NCI-H345 (cell line): Measurements from ENCODE around the gene CLIP3.
A peak's percentile ranks its signal among the peaks of the same experiment; 100 is the strongest.
"Not testable (repeated sequence)": the region's sequence is repeated elsewhere in the genome, so short reads cannot be mapped to it uniquely, and the experiment has no call there.

Experiments used
- DNase-seq: peaks from one replicate; lab custom pipeline; 2025; lab: John Stamatoyannopoulos, UW

CLIP3 gene

DNA sequence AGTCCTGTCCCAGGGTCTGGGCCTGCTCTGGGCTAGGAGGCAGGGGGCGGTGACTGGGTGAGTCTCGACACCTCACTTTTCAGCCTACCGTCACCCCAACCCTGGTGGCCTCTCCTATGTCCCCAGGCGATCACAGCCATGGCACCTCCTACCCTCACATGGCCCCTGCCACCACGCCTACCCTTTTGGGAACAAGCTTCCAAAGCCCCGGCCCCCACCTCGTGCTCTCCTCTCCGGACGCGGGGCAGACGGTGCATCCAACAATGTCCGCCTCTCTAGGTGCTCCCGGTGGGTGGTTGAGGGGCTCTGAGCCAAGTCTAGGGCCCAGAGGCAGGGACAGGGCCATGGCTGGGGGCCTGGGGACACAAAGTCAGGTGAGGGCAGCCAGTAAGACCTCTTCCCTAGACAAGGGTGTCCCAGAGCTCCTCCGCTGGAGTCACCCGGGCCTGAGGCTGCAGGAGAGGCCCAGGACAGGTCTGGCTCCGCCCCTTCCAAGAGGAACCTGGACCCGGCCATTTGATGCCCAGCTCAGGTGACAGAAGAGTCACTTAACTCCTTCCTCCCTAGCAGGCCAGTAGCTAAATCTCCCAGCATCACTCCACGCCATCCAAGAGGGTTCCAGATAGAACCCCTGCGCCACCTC, 24.2 kb downstream of the CLIP3 start, which contains the start of gene SYNE4:
Gene SYNE4, minus strand, starts transcription at position 478 of the 643 bp plus-strand sequence. Its CDS starts 132 bp downstream, at position 346.
- peak; percentile 42 for DNase-seq

DNA sequence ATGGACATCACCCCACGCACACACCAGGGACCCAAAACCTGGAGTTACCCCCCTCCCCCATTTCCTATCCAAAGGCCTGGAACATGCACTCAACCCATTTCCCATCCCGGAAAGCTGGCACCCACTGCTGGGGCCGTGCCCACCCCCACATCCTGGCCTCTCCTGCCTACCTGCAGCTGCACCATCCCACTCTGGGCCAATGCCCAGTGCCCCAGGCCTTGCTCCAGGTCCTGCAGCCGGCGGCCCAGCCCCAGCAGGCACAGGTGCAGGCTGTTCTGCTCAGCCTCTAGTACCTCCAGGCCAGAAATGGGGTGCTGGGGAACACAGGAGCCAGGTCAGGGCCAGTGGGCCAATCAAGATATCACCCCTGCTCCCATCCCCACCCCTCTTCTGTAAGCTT, 25.7 kb downstream of the CLIP3 start:
- no peak for DNase-seq

DNA sequence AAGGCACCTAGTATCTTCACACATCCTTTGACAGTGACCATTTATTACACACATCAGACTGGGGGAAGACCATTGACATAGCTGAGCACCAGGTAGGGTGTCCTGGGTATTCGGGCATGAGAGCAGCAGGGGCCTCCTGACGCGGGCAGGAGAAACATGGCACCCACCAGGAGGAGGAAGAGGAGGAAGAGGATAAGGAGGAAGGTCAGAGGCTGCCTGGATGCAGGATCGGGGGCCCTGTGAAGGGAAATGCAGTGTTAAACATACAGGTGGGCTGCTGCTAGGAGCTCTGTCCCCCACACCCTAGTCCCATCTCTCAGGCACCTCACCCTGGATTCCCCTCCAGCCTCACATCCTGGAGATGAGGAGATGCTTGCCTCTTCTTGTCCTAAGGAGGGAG, 29.4 kb downstream of the CLIP3 start:
- DNase-seq: no peak

DNA sequence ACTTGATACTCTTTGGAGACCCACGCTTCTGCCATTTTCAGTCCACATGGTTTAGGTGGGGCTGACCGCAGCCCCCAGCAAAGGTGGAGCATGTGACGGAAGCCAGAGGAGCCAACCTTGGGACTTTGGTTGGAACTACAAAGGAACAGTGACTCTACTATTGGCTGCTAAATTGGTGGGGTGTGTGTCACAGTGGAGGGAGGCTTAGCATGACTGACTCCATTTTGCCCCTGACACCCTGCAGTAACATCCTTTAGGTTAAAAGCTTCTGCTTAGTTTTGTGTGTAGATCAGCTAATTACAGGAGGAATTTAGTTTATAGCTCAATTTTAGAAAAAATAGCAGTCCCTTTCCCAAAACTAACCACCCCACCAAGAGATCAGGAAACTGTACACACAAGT, 31.1 kb downstream of the CLIP3 start:
- DNase-seq: no peak

DNA sequence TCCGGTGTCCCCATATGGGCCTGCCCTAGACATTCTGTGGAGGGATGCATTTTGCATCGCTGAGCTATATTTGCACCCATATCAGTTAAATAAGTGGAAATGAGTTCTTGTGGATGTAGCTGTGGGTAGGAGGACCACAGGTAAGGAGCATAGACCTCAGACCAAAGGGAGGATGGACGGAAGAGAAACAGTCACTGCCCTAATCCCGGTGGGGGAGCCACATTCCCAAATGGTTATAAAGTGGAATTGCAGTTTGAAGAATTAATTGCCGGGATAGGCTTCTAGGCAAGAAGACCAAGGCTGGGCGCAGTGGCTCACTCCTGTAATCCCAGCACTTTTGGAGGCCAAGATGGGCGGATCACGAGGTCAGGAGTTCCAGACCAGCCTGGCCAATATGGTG, 35.9 kb downstream of the CLIP3 start:
- no peak for DNase-seq

DNA sequence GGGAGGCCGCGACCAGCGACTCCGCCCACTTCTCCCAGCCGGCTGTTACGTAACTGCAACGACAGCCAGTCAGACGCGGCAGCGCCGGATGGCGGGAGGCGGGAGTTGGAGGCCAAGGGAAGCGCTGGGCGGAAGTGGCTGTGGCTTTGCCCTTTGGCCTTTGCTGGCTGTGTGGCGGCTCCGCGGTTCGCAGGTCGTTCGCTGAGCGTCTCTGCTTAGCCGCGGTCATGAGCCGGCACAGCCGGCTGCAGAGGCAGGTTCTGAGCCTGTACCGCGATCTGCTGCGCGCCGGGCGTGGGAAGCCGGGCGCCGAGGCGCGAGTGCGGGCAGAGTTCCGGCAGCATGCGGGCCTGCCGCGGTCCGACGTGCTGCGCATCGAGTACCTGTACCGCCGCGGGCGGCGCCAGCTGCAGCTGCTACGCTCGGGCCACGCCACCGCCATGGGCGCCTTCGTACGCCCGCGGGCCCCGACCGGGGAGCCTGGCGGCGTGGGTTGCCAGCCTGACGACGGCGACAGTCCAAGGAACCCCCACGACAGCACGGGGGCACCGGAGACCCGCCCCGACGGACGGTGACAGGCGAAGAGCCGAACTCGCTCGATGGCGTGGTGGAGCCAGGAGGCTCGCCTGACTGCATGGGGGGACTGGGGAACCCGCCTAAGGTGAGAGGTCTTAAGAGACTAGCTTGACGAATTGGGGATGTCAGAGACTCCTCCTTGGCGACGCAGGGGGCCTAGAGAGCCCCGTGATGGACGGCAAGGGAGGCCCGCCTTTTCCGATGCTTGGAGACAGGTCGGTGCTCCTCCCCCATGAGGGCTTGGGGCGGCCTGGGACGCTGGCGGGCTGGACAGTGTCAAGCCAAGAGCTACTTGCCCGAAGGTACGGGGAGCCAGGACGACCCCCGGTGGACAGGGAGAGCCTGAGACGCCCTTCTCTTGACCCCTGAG, 37.4 kb downstream of the CLIP3 start, which contains the start of gene SDHAF1:
Gene SDHAF1, plus strand, starts transcription at position 141 of the 946 bp plus-strand sequence. Its CDS starts 87 bp downstream, at position 228.
- DNase-seq: peak; percentile 99

DNA sequence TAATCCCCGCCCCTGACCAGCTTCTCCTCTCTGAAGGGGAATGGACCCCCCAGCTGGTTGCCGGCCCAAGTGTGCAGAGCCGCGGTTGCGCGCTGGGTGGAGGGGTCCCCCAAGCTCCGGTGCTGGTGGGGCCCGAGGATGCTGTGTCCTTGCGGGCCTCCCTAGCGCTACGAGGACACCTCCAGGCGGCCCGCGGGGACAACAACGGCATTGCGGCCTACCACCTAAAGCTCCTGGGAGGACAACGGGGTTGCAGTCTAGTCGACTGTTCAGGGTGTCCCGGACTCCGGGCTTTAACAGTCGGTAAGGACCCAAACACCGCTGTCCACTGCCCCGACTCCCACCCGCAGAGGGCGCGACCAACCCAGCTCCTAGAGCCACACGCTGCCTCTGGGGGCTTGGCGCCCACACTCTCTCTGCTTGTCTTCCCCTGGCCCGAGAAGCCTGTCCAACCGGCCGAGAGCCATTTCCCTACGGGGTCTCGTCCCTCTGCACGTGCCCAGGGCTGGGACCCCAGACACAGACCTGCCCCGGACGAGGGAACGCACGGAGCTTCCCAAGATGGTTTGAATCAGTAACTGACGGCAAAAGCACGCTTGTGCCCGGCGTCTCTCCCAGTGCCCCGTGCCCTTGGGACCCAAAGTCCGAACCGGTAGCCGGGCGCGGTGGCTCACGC, 38.6 kb downstream of the CLIP3 start:
- no peak for DNase-seq

DNA sequence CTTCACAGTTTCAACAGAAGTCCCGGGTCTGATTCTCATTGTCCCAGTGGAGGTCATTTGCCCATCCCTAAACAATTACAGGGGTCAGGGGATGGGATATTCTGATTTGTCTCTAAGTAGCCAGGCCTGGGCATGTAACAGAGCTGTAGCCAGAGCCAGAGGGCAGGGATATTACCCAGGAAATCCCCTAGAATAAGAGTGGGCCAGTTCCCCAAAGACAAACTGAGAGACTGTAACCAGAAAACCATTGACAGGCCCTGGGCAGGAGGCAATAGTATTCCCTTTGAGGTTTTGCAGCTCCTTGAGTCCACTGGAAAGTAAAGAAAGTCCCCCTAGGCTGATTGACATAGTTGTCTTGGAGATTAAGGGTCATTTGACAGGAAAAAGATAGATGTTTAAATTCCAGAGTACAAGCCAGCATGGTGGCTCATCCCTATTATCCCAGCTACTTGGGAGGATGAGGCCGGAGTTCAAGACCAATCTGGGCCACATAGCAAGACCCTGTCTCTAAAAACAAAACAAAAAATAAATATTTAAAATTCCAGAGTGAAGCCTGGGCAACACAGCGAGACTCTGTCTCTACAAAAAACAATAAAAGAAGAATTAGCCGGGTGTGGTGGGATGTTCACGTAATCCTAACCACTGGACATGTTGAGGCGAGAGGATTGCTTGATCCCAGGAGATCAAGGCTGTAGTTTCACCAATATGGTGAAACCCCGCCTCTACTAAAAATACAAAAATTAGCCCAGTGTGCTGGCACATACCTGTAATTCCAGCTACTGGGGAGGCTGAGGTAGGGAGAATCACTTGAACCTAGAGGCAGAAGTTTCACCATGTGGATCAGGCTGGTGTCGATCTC, 39.5 kb downstream of the CLIP3 start:
- no peak for DNase-seq

DNA sequence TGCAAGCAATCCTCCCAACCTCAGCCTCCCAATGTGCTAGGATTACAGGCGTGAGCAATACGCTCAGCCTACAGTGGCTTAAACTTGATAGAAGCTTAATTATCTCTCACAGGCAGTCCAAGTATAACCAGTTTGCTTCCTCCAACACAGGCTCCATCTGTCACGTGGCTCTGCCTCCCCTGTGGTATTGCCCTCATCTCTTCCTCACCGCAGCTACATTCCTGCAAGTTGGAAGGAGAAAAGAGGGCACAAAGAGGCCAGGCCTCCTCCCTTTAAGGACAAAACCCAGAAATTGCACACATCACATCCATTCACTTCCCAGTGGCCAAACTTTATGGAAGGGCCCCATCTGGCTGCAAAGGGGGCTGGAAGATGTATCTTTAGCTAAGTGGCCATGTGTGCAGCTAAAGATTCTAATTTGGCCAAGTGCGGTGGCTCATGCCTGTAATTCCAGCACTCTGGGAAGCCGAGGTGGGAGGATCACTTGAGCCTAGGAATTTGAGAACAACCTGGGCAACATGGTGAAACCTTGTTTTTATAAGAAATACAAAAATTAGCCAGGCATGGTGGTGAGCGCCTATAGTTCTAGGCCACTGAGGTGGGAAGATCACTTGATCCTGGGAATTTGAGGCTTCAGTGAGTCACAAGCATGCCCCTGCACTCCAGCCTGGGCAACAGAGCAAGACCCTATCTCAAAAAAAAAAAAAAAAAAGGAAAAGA, 40.8 kb downstream of the CLIP3 start:
- DNase-seq: no peak

DNA sequence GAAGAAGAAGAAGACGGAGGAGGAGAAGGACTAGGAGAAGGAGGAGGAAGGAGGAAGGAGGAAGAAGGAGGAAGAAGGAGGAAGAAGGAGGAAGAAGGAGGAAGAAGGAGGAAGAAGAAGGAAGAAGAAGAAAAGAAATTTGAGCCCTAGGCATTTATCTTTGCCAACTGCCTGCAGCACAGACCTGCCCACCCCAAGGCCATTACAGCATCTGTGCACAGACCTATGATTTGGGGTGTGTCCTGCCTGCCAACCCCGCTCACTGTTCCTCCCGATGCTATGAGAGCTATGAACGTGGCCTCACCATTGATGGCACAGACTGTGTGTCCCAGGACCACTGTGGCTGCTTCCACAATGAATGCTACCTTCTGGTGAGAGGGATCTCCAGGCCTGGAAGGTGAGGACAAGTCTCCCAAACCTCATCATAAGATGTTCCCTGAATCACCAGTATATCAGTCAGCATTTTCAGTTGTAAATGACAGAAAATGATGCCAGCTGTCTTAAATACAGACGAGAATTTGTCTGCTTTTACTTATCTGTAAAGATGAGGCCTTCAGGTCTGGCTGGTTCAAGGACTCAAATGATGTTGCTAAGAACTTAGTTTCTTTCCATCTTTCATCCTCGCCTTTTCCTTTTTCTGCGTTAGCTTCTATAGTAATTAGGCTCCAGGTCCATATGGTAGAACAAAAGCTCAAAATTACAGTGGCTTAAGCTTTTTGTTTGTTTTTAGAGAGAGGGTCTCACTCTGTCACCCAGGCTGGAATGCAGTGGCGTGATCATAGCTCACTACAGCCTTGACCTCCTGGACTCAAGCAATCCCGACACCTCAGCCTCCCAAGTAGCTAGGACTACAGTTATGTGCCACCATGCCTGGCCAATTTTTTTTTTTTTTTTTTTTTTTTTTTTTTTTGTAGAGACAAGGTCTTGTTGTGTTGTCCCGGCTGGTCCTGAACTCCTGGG, 41.6 kb downstream of the CLIP3 start:
- DNase-seq: no peak

DNA sequence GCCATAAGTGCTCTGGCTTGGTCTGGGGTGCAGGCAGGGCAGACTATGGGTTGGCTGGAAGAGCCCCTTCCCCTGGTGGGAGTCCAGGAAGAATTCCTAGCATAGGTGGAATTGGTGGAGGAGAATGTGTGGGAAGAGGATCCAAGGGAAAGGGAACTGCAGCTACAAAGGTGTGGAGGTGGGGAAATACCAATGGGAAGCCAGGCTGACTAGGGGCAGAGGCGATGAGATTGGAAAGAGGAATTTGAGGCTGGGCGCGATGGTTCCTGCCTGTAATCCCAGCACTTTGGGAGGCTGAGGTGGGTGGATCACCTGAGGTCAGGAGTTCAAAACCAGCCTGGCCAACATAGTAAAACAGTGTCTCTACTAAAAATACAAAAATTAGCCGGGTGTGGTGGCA, 42.5 kb downstream of the CLIP3 start:
- DNase-seq: no peak

DNA sequence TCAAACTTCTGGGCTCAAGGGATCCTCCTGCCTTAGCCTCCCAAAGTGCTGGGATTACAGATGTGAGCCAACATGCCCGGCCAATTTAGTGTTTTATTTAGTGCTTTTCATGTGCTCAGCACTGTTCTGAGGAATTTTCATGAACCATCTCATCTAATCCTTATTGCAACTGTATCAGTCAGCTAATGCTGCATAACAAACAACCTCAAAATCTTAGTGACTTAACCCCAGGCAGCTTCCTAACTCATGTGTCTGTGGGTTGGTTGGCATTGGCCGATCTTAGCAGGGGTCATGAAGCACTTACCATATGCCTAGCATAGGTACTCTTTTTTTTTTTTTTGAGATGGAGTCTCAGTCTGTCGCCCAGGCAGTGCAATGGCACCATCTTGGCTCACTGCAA, 43.8 kb downstream of the CLIP3 start:
- no peak for DNase-seq

DNA sequence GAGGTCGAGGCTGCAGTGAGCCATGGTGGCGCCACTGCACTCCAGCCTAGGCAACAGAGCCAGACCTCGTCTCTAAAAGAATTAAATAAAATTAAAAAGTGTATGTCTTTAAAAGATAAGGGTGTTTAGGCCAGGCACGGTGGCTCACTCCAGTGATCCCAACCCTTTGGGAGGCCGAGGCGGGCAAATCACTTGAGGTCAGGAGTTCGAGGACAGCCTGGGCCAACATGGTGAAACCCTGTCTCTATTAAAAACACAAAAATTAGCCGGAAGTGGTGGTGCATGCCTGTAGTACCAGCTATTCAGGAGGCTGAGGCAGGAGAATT, 45.1 kb downstream of the CLIP3 start:
- DNase-seq: no peak

DNA sequence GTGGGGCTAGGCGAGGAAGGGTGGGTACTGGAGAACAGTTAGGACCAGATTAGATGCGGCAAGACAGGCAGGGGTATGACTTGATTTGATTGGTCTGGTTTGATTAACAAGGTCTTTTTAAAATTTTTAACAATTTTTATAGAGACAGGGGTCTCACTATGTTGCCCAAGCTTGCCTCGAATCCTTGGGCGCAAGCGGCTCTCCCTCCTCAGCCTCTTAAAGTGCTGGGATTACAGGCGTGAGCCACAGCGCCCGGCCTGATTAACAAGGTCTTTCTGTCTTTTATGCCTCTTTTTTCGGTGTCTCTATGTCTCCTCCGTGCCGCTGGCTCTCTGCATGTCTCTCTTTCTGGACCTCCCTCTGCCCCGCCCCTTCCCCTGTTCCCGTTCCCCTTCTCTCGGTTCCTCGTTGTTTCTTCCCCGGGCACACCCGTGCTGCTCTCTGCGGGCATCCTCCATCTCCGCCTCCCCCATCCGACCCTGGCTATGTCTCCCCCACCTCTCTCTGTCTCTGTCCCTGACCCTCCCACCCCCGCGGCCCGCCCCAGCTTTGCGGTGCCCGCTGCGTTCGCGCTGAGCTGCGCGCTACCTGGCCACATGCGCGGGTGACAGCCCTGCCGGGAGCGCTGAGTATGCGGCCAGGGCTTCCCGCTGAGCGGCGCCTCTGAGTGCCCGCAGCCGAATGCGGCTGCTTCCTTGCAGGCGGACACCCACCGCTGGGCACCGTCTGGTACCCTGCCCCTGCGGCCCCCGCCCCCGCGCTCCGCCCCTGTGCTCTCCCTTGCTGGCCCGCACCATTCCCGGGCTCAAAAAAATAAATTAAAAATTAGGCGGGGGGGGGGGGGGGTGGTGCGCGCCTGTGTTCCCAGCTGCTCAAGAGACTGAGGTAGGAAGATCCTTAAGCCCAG, 45.8 kb downstream of the CLIP3 start:
- DNase-seq: peak; percentile 76

DNA sequence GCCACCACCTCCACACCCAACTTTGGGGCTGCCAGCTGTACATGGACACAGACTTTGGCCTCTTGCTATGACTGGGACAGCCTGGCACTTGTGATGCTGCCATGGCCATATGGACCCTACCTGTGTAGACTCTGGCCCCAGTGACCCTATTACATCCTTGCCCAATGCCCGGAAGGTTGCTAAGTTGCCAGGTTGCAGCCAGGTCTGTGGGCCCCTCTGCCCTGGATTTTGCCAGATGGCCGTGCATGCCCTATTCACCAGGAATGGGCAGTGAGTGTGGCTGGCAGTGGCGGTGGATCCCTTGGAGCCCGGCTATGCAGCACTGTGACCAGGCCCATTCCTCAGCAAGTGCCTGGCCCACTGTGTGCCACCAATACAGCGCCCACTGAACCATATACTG, 46.6 kb downstream of the CLIP3 start:
- DNase-seq: no peak

DNA sequence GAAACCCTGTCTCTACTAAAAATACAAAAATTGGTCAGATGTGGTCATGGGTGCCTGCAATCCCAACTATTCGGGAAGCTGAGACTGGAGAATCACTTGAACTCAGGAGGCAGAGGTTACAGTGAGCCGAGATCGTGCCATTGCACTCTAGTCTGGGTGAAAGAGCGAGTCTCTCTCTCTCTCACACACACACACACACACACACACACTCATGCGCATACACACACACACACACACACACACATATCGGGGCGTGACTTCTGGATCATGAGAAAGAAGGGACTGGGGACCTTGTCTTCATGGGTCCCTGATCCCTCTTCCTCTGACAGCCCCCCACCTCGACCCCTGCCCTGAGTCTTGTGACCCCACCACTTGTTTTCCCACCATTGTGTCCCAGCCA, 49.5 kb downstream of the CLIP3 start:
- no peak for DNase-seq

DNA sequence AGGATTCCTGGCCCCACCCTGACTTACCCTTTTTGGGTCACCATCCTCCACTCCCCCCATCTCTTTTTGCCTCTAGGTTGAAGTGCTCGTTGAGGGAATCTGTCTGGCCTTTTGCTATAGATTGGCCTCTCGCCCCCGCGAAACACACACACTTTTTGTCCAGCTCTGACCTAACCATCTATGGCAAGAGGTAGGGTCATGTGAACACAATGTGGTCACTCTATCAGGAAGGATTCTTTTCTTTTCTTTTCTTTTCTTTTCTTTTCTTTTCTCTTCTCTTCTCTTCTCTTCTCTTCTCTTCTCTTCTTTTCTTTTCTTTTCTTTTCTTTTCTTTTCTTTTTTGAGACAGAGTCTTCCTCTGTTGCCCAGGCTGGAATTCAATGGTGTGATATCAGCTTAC, 51.7 kb downstream of the CLIP3 start:
- not testable (repeated sequence) for DNase-seq

DNA sequence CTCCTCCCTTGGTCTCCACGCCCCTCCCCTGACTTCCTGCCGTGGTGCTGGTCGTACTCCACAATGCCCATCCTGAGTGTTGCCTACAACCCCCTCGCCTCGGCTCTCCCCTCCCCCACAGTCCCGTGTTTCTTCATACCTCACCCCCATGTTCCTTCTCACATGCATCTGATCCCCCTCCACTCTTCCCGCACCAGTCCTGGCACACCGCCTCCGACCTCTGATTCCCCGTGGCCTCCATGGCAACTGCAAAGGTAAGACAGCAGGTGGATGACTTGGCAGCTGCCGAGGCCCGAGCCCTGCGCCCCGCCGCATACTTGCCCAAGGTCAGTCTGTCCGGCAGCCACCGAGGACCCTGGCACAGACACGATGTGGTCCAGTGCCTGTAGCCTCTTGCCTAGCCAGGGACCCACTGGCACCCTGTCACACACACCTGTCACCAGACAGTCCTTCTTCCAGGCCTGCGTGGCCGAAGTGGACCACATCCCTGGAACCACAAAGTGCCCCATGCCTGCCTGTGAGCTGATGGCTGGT, 53.8 kb downstream of the CLIP3 start:
- no peak for DNase-seq

DNA sequence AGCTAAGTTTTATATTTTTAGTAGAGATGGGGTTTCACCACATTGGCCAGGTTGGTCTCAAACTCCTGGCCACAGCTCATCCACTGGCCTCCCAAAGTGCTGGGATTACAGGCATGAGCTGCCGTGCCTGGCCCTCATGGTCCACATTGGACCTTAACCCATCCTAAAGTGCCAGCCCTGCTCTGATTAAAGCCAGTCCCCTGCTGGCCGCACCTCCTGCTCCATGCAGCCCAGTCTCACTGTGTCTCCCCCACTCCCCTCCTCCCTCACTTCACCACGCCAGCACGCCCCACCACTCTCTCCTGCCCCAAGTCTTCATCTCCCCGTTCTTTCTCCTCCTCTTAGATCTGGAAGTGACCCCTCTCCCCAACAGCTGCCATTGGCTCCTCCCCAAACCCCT, 54.4 kb downstream of the CLIP3 start:
- DNase-seq: no peak
